GM23248 (cell line): Measurements from ENCODE around the gene ATP6V0A1. TPM values are rescaled to one million over a fixed set of nuclear protein-coding genes. Genes with fewer than 3 reads are reported as not detected.
A peak's percentile ranks its signal among the peaks of the same experiment; 100 is the strongest.
"Not testable (repeated sequence)": the region's sequence is repeated elsewhere in the genome, so short reads cannot be mapped to it uniquely, and the experiment has no call there.

Experiments
- DNase-seq: peaks from one replicate; pipeline ENCODE4 v3.0.0-alpha.2; 2015
- H2AFZ ChIP-seq: fragments of 200-600 bp; sonication (generic); 2 replicates; pipeline ENCODE4 v1.6.1; 2016; ENCODE audit warnings: antibody characterized with exemption
- H3F3A ChIP-seq: fragments of 200-600 bp; sonication (generic); 2 replicates; pipeline ENCODE4 v1.6.1; 2016; ENCODE audit warnings: mild to moderate bottlenecking, antibody characterized with exemption, mixed run types; ENCODE audit not compliant: insufficient read depth
- H3K27ac ChIP-seq: fragments of 200-600 bp; sonication (generic); 2 replicates; pipeline ENCODE4 v1.5.1; 2016; ENCODE audit warnings: mild to moderate bottlenecking
- H3K27me3 ChIP-seq: fragments of 200-600 bp; sonication (generic); replicated peaks from 2 replicates; pipeline ENCODE4 v1.6.1; 2016; ENCODE audit warnings: mild to moderate bottlenecking; ENCODE audit not compliant: insufficient read depth
- H3K36me3 ChIP-seq: fragments of 200-600 bp; sonication (generic); 2 replicates; pipeline ENCODE4 v1.6.1; 2016; ENCODE audit warnings: low read depth, mild to moderate bottlenecking
- H3K4me1 ChIP-seq: fragments of 200-600 bp; sonication (generic); 2 replicates; pipeline ENCODE4 v1.6.1; 2016; ENCODE audit warnings: mild to moderate bottlenecking; ENCODE audit not compliant: insufficient read depth
- H3K4me2 ChIP-seq: fragments of 200-600 bp; sonication (generic); one replicate; pipeline ENCODE4 v1.6.1; 2016; ENCODE audit warnings: mild to moderate bottlenecking; ENCODE audit not compliant: unreplicated experiment
- H3K4me3 ChIP-seq: fragments of 200-600 bp; sonication (generic); 2 replicates; pipeline ENCODE4 v1.5.1; 2016; ENCODE audit warnings: mild to moderate bottlenecking
- H3K79me2 ChIP-seq: fragments of 200-600 bp; sonication (generic); 2 replicates; pipeline ENCODE4 v1.6.1; 2016; ENCODE audit warnings: mild to moderate bottlenecking; ENCODE audit not compliant: insufficient read depth
- H3K9ac ChIP-seq: fragments of 200-600 bp; sonication (generic); 2 replicates; pipeline ENCODE4 v1.6.1; 2016; ENCODE audit warnings: mild to moderate bottlenecking
- H3K9me2 ChIP-seq: fragments of 200-600 bp; sonication (generic); 2 replicates; pipeline ENCODE4 v1.6.1; 2016; ENCODE audit warnings: mixed run types, mild to moderate bottlenecking, moderate library complexity; ENCODE audit not compliant: insufficient read depth
- H3K9me3 ChIP-seq: fragments of 200-600 bp; sonication (generic); one replicate; pipeline ENCODE4 v1.6.1; 2017; ENCODE audit warnings: low read depth
- H4K20me1 ChIP-seq: fragments of 200-600 bp; sonication (generic); 2 replicates; pipeline ENCODE4 v1.6.0; 2016; ENCODE audit not compliant: insufficient read depth
- EZH2 ChIP-seq: fragments of 200-600 bp; sonication (generic); IDR thresholded peaks from 2 replicates; pipeline ENCODE4 v1.6.1; 2018; ENCODE audit warnings: antibody characterized with exemption, mild to moderate bottlenecking; ENCODE audit not compliant: insufficient read depth, poor library complexity, severe bottlenecking
- EZH2phosphoT487 ChIP-seq: fragments of 200-600 bp; sonication (generic); IDR thresholded peaks from 2 replicates; pipeline ENCODE4 v1.6.1; 2018; ENCODE audit warnings: antibody characterized with exemption, moderate library complexity, mild to moderate bottlenecking, low read depth; ENCODE audit not compliant: insufficient read depth
- WGBS, 2 experiments: methylation state at CpG; one replicate each; pipeline ENCODE4 v1.1.6; 2015 to 2017; ENCODE audit warnings: low lambda C conversion rate in 2 of 2, low coverage in 1 of 2; ENCODE audit errors: missing lambda C conversion rate in 2 of 2; 5-methylcytosine and 5-hydroxymethylcytosine counted together
- in situ Hi-C: fragments of 300-500 bp; cut with MboI; formaldehyde crosslinking; loops from 2 replicates; pipeline ENCODE4 v1.15.0; 2020
- polyA plus RNA-seq: library from polyadenylated mRNA; unstranded; fragments of >200 nt; fragmentation: Nextera tagmentation; extraction: Ambion mirVana; gene quantifications from 2 replicates; pipeline ENCODE4 v1.2.1, GENCODE V29; 2016
- total RNA-seq: library from RNA; depleted of rRNA; stranded (reverse); fragments of >200 nt; shearing (Covaris generic); gene quantifications from 2 replicates; pipeline ENCODE4 v1.2.3, GENCODE V29; 2014

Gene ATP6V0A1
- total and polyA plus RNA-seq, 2 experiments from 2014 or later = 15.3 to 26.0 TPM

GRCh38 chr17:42411905-42412679 is 46.6 kb upstream of the ATP6V0A1 start:
- H3K27ac ChIP-seq = peak overlapping the region; percentile 87
- peaks cover 72% of the 10 kb centered on the region for H3F3A ChIP-seq
- 0 out of 2 replicates have a peak overlapping the region, but pooled peaks have one; percentile 3 for H3K4me3 ChIP-seq
- peaks cover 86% of the 10 kb centered on the region for H3K4me1 ChIP-seq
- DNase-seq = no peak
- peak overlapping the region; percentile 59; the same call in 1 of the 2 replicates for H3K9ac ChIP-seq
- 44 to 45% methylated on average over 11 of the region's 11 CpGs for WGBS, 2 experiments
- H3K9me2 ChIP-seq = no peaks in the 10 kb centered on the region
- TF ChIP-seq EZH2phosphoT487 = no peak
- TF ChIP-seq EZH2 = no peak
- H3K4me2 ChIP-seq = peak overlapping the region; percentile 38
- no peaks in the 10 kb centered on the region for H3K9me3 ChIP-seq
- H3K27me3 ChIP-seq = no peaks in the 10 kb centered on the region
- in situ Hi-C loops = no loop called here
- peaks cover 99% of the 10 kb centered on the region for H3K79me2 ChIP-seq
- no peak overlapping the region for H2AFZ ChIP-seq
- peaks cover 10% of the 10 kb centered on the region; the same call in 1 of the 2 replicates for H3K36me3 ChIP-seq
- H4K20me1 ChIP-seq = peaks cover 66% of the 10 kb centered on the region; the same call in 1 of the 2 replicates

GRCh38 chr17:42413464-42414040 is 45.1 kb upstream of the ATP6V0A1 start:
- no peaks in the 10 kb centered on the region for H3K9me3 ChIP-seq
- H3F3A ChIP-seq = peaks cover 73% of the 10 kb centered on the region
- TF ChIP-seq EZH2phosphoT487 (no peak), EZH2 (no peak)
- H3K9me2 ChIP-seq = no peaks in the 10 kb centered on the region
- peak overlapping the region; percentile 44 for H3K27ac ChIP-seq
- H4K20me1 ChIP-seq = peaks cover 68% of the 10 kb centered on the region; the same call in 1 of the 2 replicates
- peak overlapping the region; percentile 36; the same call in 1 of the 2 replicates for H3K9ac ChIP-seq
- 68 to 69% methylated on average over 3 of the region's 3 CpGs for WGBS, 2 experiments
- H3K4me2 ChIP-seq = no peak overlapping the region
- peaks cover 75% of the 10 kb centered on the region for H3K4me1 ChIP-seq
- peaks cover 18% of the 10 kb centered on the region for H3K36me3 ChIP-seq
- in situ Hi-C loops = no loop called here
- no peak overlapping the region for H2AFZ ChIP-seq
- no peaks in the 10 kb centered on the region for H3K27me3 ChIP-seq
- no peak overlapping the region for H3K4me3 ChIP-seq
- DNase-seq = peak; percentile 56
- H3K79me2 ChIP-seq = peaks cover 99% of the 10 kb centered on the region

GRCh38 chr17:42414704-42415409 is 43.8 kb upstream of the ATP6V0A1 start:
- H4K20me1 ChIP-seq = peaks cover 66% of the 10 kb centered on the region; the same call in 1 of the 2 replicates
- no peak for DNase-seq
- H3K4me3 ChIP-seq = peak overlapping the region; percentile 33

GRCh38 chr17:42417981-42418380 is 40.7 kb upstream of the ATP6V0A1 start:
- WGBS, 2 experiments = 87 to 91% methylated on average over 5 of the region's 5 CpGs
- H2AFZ ChIP-seq, H3K9me3 ChIP-seq, H3K9ac ChIP-seq, in situ Hi-C loops, H3K4me3 ChIP-seq, H3K27me3 ChIP-seq, H3K9me2 ChIP-seq: not testable (repeated sequence)
- peaks cover 100% of the 10 kb centered on the region for H3K79me2 ChIP-seq
- H3K27ac ChIP-seq = peak overlapping the region; percentile 91
- DNase-seq = peak; percentile 38
- H3K4me2 ChIP-seq = peak overlapping the region; percentile 97
- peaks cover 63% of the 10 kb centered on the region for H3F3A ChIP-seq
- H3K4me1 ChIP-seq = peaks cover 48% of the 10 kb centered on the region
- H4K20me1 ChIP-seq = peaks cover 56% of the 10 kb centered on the region; the same call in 1 of the 2 replicates
- H3K36me3 ChIP-seq = peaks cover 23% of the 10 kb centered on the region

More at GRCh38 chr17:42414704-42415409, 43.8 kb upstream of the ATP6V0A1 start:
- no peak overlapping the region for H3K9ac ChIP-seq
- peaks cover 71% of the 10 kb centered on the region for H3F3A ChIP-seq
- H3K9me3 ChIP-seq = no peaks in the 10 kb centered on the region
- peak overlapping the region; percentile 58 for H3K4me2 ChIP-seq
- 76 to 99% methylated on average over 5 to 7 of the region's 7 CpGs for WGBS, 2 experiments
- no peak overlapping the region for H2AFZ ChIP-seq
- TF ChIP-seq EZH2phosphoT487 = no peak
- no peak for TF ChIP-seq EZH2
- in situ Hi-C loops = no loop called here
- H3K27me3 ChIP-seq = no peaks in the 10 kb centered on the region
- H3K9me2 ChIP-seq = no peaks in the 10 kb centered on the region
- H3K36me3 ChIP-seq = peaks cover 23% of the 10 kb centered on the region
- H3K79me2 ChIP-seq = peaks cover 100% of the 10 kb centered on the region
- peak overlapping the region; percentile 44 for H3K27ac ChIP-seq
- H3K4me1 ChIP-seq = peaks cover 75% of the 10 kb centered on the region
